DLD1 (cell line): ENCODE measurements around the gene FEZF2.

ENCODE experiments used
- in situ Hi-C: cut with HindIII; loops from 2 replicates; pipeline ENCODE4 v1.10.0; 2017; ENCODE audit warnings: low sequenced_read_pairs

The FEZF2 gene

DNA sequence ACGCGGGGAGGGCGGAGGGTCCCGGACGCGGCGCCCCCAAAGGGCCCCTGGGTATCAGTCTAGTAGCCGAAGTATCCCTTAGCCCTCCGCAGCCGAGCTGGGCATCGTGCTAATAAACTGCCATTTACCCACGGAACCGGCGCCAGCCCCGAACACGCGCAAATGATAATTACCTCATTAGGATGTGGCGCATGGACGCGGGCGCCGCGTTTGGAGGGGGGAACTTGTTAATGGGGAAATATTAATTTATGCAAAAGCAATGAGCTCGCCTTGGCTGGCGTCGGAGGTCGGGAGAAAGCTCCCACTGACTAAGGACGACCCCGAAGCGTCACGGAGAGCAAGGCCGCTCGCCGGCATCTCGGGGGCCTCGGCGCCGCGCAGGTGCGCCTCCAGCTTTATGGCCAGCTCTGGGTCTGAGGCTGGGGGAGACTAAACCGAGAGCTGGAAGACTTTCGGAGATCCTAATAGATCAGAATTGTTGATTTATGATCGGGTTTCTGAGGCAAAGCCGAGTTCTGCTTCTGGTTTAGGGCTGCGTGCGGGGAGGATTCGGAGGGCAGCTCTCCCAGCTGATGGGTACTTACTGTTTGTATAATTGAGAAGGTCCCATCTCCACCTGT is 474 bp upstream of the FEZF2 start:
- in situ Hi-C loops: no loop called here

DNA sequence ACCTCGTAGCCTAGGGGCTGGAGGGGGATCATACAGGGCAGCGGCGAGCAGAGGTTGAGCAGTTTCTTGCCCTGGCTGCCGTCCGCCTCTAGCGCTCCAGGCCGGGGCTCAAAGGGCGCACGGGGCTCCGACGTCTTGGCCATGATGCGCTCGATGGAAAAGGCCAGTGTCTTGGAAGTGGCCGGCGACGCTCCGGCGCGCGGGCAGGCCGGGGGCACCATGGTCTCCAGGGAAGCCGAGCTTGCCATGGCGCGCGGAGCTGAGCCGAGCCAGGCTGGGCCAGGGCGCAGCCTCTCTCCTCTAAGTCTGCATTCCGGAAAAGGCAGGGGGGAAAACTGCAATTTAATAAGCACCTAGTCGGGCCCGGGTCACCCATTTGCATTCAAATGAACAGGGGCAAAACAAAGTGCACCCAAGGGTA is 719 bp downstream of the FEZF2 start:
- in situ Hi-C loops: no loop called here

DNA sequence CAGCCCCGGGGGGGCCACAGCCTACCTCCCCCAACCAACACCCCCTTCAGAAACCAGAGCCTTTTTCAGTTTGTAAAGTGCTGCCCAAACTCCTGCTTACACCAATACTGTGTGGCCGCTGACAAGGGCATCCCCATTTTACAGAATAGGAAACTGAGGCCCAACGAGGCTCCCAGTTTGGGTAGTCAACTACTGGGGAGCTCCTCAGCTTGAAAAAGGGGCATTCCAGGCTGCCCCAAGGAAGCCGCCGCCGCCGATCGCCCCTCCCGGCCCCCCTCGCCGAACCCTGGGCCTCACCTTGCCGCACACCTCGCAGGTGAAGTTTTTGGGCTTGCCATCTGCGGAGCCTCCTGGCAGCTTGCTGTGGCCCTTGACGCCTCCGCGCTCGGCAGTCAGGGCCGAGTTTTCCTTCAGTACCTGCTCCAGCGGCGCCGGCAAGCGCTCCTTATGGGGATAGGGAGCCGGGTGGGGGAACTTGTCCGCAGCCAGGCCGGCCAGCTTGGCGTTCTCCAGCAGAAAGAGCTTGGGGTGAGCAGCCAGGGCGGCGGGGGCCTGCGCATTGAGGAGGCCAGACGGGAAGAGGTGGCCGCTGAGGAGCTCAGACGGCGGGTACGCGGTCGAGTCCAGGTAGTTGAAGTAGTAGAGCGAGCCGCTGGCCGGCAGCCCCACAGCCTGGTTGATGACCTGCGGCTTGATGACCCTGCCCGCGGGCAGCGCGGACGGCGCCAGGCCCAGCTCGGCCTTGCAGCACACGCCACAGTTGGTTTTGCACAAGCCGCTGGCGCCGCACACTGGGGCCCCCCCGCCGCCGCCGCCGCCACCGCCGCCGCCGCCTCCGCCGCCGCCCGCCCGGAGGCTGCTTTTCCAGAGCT is 1.4 kb downstream of the FEZF2 start:
- in situ Hi-C loops: no loop called here

DNA sequence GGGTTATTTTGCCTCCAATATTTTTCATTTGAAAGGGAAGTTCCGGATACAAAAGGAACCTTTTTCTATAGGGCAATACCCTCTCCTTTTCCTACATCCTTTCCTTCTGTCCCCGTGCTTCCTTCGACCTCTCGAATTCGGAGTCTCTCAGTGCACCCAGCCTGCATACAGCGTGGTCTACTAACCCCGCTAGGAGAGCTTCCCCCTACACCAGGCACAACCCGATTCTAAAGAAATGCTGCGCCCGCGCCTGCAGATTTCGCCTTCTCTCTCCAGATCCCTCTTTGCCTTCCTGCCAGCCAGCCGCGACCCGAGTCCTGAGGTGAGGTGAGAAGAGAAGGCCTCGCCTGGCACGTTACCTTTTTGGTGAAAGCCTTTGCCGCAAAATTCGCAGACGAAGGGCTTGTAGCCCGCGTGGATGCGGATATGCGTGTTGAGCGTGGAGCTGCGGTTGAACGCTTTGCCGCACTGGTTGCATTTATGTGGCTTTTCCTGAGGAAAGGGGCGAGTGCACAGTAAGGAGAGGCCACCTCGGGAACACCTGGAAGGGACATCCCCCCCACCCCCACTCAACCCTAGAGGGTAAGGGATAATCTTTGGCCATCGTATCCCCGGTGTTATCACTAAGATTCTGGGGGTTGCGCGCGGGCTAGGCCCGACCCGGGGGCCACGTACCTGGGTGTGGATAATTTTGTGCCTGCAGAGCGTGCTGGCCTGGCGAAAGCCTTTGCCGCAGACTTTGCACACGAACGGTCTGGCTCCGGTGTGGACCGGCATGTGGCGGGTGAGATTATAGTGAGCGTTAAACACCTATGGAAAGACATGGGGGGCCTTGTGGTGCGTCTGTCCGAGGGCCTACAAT is 2.3 kb downstream of the FEZF2 start:
- in situ Hi-C loops: no loop called here

DNA sequence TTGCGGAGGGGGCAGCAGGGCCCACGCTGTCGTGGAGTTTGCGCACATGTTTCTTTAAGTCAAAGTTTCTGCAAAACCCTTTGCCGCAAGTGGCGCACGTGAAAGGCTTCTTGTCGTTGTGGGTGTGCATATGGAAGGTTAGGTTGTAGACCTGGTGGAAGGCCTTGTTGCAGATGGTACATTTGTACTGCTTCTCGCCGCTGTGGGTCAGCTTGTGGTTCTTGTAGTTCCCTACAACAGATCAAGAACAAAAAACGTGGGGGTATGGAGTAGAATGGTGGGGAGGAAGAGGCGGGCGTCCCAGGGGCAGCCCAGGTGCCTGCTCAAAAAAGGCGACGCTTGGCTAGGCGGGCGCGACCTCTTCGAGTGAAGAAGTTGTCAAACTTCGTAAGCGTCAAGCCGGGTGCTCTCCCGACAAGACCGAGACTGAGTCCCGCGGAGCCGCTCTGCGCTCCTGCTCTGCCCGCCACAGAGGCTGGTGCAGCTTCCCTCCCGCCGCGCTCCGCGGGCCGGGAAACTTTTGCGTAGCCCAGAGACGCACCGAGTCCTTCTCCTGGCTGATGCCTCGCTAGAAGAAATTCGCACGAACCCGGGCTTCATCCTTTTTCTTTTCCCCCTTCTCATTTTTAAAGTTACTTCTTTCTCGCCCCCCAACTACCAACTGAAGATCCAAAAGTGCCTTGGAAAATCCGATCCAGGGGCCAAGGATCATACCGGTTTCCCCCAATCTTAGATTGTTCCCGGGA is 3.1 kb downstream of the FEZF2 start:
- in situ Hi-C loops: no loop called here

- in situ Hi-C loops: no loop called here
Measured at GRCh38 chr3:62369476-62369743, 3.9 kb downstream of the FEZF2 start.

- in situ Hi-C loops: no loop called here
Measured at GRCh38 chr3:62368705-62369475, 4.5 kb downstream of the FEZF2 start.

- in situ Hi-C loops: no loop called here
Measured at GRCh38 chr3:62368290-62368704, 5.1 kb downstream of the FEZF2 start.

DNA sequence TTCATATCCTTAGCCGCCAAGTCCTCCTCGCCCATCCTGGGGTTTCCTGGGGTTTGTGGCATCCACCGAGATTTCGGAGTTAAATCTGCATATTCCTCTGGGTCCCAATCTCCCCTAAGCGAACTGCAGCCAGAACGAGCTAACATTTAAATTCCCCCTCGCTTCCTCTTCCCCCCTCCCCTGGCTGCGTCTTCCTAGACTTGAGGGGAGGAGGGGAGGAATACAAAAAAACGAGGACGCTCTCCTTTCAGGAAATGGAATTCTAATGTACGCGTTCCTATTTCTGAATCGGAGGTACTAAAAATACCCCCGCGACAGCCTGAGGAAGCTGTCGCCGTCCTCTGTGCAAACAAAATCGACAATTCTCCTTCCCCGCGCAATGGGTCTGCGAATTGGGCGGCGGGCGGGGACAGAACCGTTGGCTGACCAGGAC is 5.6 kb downstream of the FEZF2 start:
- in situ Hi-C loops: no loop called here

DNA sequence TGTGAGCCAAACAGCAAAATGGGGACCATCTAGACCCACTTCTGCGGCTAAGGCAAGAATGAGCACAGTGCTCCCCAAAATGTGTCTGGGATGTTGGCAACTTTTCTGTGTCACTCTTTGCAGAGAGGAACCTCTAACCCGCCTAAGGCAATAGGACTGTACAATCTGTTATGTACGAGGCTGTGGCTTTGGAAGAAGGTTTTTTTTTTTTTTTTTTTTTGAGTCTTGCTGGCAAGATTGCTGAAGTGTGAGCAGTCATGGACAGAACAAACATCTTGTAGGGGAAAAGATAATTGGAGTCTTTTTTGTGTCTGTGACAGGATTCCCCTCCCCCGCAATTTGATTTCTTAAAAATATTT is 7.2 kb downstream of the FEZF2 start:
- in situ Hi-C loops: no loop called here

- in situ Hi-C loops: no loop called here
Measured at GRCh38 chr3:62365391-62366125, 7.8 kb downstream of the FEZF2 start.

- in situ Hi-C loops: no loop called here
Measured at GRCh38 chr3:62364191-62364590, 9.2 kb downstream of the FEZF2 start.

- in situ Hi-C loops: no loop called here
Measured at GRCh38 chr3:62363275-62363674, 10.1 kb downstream of the FEZF2 start.

DNA sequence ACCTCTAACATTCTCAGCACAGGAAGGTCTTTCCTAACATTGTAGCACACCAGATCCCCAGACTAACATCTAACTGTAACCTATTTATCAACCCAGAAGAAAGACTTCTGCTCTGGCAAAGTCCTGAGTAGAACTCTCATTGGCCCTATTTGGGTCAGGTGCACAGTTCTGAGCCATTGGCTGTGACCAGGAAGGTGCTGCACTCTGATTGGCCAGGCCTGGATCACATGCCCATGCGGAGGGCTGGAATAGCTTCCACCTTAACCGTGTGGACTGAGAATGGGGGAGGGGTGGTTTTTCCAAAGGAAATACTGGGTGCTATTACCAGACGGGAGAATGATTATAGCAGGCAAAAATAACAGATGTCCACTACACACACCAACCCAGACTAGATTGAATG is 11.5 kb downstream of the FEZF2 start:
- in situ Hi-C loops: no loop called here

- in situ Hi-C loops: no loop called here
Measured at GRCh38 chr3:62361261-62361660, 12.1 kb downstream of the FEZF2 start.

DNA sequence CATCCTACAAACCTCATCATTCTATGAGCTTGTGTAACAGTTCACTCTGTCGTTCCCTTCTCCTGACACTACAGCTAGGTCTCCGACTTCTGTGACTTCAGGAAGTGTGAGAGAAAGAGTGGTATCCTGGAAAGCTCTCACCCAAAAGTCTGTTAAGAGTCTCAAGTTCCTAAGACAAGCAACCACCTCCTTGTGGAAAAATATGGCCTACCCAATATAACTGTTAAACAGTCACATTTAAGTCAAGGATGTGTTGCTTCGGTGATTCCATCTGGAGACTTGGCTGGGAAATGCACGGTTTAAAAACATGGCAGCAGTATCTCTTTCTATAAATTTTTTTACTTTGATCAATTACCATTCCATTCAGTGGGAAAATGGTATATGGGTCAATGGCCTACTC is 13.8 kb downstream of the FEZF2 start:
- in situ Hi-C loops: no loop called here

- in situ Hi-C loops: no loop called here
Measured at GRCh38 chr3:62356356-62356755, 17.0 kb downstream of the FEZF2 start.

DNA sequence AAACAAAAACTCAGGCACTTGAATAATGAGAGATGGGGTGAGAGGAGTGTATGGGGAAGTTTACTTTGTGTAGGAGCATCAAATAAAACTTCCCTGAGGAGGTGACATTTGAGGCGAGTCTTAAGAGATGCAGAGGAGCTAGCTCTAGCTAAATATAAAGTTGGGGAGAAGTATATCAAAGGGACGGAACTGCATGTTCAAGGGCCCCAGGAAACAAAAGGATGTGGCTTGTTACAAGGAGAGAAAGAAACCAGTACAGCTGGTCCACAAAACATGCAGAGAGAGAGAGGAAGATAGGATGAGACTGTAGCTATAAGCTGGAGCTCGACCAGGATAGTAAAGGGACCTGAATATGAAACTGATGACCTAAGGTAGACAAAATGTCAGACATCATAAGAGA is 17.6 kb downstream of the FEZF2 start:
- in situ Hi-C loops: no loop called here

GRCh38 chr3:62343755-62344154 is 29.6 kb downstream of the FEZF2 start:
- in situ Hi-C loops: no loop called here

GRCh38 chr3:62335196-62335595 is 38.2 kb downstream of the FEZF2 start:
- in situ Hi-C loops: no loop called here
